K562 (cell line): ENCODE results near the gene MGST3. TPM values are rescaled to one million over a fixed set of nuclear protein-coding genes. Genes with fewer than 3 reads are reported as not detected.

Experiments
- ATAC-seq: fragments of 200-7000 bp; cut with Tn5 transposase; 3 replicates; pipeline ENCODE4 v1.9.1; 2020; ENCODE audit warnings: moderate library complexity
- BruUV-seq: library from RNA; stranded (reverse); fragments of 400-500 nt; replicated peaks from 2 replicates; lab custom pipeline; 2021; lab: Mats Ljungman, UMichigan
- CTCF ChIA-PET: fragments of 300-600 bp; formaldehyde crosslinking; extraction: SDS; loops from one replicate; lab custom pipeline; 2021; ENCODE audit warnings: low intra/inter-chr PET ratio; lab: Yijun Ruan, JAX
- POLR2A ChIA-PET: fragments of 300-600, 350-650 bp; sonication (Branson Sonifier 250); formaldehyde crosslinking; extraction: SDS; loops from one replicate; lab custom pipeline; 2021; ENCODE audit warnings: antibody characterized with exemption, inconsistent platforms; lab: Yijun Ruan, JAX
- DNase-seq, 4 experiments: peaks; one replicate each; pipeline versions ENCODE4 v3.0.0 to v3.0.0-alpha.2; 2011 to 2018; ENCODE audit warnings: low spot score in 3 of 4, mixed read lengths in 3 of 4; ENCODE audit errors: extremely low read depth in 1 of 4
- FAIRE-seq: peaks from 2 replicates; lab custom pipeline; 2011; peaks lifted over from hg19 to GRCh38; lab: Jason Lieb, UNC
- H2AFZ ChIP-seq: 2 replicates; pipeline ENCODE4 v1.6.0; 2011; ENCODE audit warnings: low read depth, low read length, control low read depth, inconsistent platforms
- H3K27ac ChIP-seq: fragments of 200-600 bp; 3 replicates; pipeline ENCODE4 v1.8.0; 2011; ENCODE audit warnings: low read depth, mild to moderate bottlenecking, control low read depth, inconsistent platforms, low read length, moderate library complexity, mixed read lengths; ENCODE audit errors: extremely low read depth
- H3K27me3 ChIP-seq, 2 experiments: fragments of 300-600 bp in 1 of 2; 2 replicates in 1 of 2; 3 replicates in 1 of 2; pipeline versions ENCODE4 v1.6.0 to v1.8.0; 2011; ENCODE audit warnings: inconsistent platforms in 2 of 2, low read length in 2 of 2, mild to moderate bottlenecking in 1 of 2, mixed read lengths in 1 of 2, moderate library complexity in 1 of 2; ENCODE audit not compliant: control insufficient read depth in 2 of 2, insufficient read depth in 2 of 2
- H3K36me3 ChIP-seq: fragments of 300-600 bp; 3 replicates; pipeline ENCODE4 v1.8.0; 2011; ENCODE audit warnings: mild to moderate bottlenecking, low read length, inconsistent platforms; ENCODE audit not compliant: control insufficient read depth, insufficient read depth
- H3K4me1 ChIP-seq, 2 experiments: fragments of 200-600 bp in 1 of 2; replicated peaks in 1 of 2; 2 replicates in 1 of 2; 3 replicates in 1 of 2; pipeline versions ENCODE4 v1.5.1 to v1.8.0; 2011; ENCODE audit warnings: inconsistent platforms in 2 of 2, low read length in 2 of 2, mild to moderate bottlenecking in 1 of 2, mixed read lengths in 1 of 2, moderate library complexity in 1 of 2; ENCODE audit not compliant: control insufficient read depth in 2 of 2, insufficient read depth in 2 of 2
- H3K4me2 ChIP-seq: 2 replicates; pipeline ENCODE4 v1.6.1; 2011; ENCODE audit warnings: low read length, control low read depth, inconsistent platforms, mixed read lengths; ENCODE audit not compliant: insufficient read depth
- H3K4me3 ChIP-seq: fragments of 200-600 bp; sonication (generic), shearing (Covaris generic); 2 replicates; pipeline ENCODE4 v1.5.1; 2016; ENCODE audit warnings: control low read depth, inconsistent platforms
- H3K79me2 ChIP-seq: fragments of 200-600 bp; 3 replicates; pipeline ENCODE4 v1.8.0; 2011; ENCODE audit warnings: low read length, inconsistent platforms; ENCODE audit not compliant: control insufficient read depth, insufficient read depth
- H3K9ac ChIP-seq, 2 experiments: 2 replicates each; pipeline versions ENCODE4 v1.6.0 to v1.6.1; 2011; ENCODE audit warnings: low read depth in 2 of 2, low read length in 2 of 2, control low read depth in 1 of 2, inconsistent platforms in 1 of 2, mild to moderate bottlenecking in 1 of 2, mixed read lengths in 1 of 2; ENCODE audit not compliant: insufficient read depth in 1 of 2
- H3K9me1 ChIP-seq: one replicate; pipeline ENCODE4 v1.6.0; 2011; ENCODE audit warnings: inconsistent platforms, mild to moderate bottlenecking, low read length, moderate library complexity; ENCODE audit not compliant: control insufficient read depth, insufficient read depth
- H3K9me3 ChIP-seq: replicated peaks from 2 replicates; pipeline ENCODE4 v1.5.1; 2011; ENCODE audit warnings: low read depth, low read length, inconsistent platforms; ENCODE audit not compliant: control insufficient read depth, insufficient read depth
- H4K20me1 ChIP-seq: replicated peaks from 2 replicates; pipeline ENCODE4 v1.6.1; 2011; ENCODE audit warnings: low read length, inconsistent platforms, mixed read lengths; ENCODE audit not compliant: control insufficient read depth, insufficient read depth
- CCNT2 ChIP-seq: IDR thresholded peaks from 2 replicates; pipeline ENCODE4 v1.6.1; 2011; ENCODE audit warnings: borderline replicate concordance, low read depth, mild to moderate bottlenecking, moderate library complexity, mixed read lengths, low read length; ENCODE audit not compliant: insufficient read length; ENCODE audit errors: extremely low read depth
- CHCHD3 ChIP-seq: fragments of 250-450 bp; sonication (Bioruptor Pico); IDR thresholded peaks from 2 replicates; pipeline ENCODE4 v2.1.2; 2022; ENCODE audit warnings: mild to moderate bottlenecking
- GABPB2 ChIP-seq: fragments of 250-450 bp; sonication (Bioruptor Pico); conservative IDR thresholded peaks from 2 replicates; pipeline ENCODE4 v1.5.1; 2021; ENCODE audit warnings: mild to moderate bottlenecking
- RCOR1 ChIP-seq, 2 experiments: IDR thresholded peaks; 2 replicates each; pipeline ENCODE4 v1.6.1; 2012; ENCODE audit warnings: low read depth in 2 of 2, low read length in 2 of 2, borderline replicate concordance in 1 of 2, improper control_type of control experiment in 1 of 2
- SMARCC2 ChIP-seq: fragments of 450-650 bp; IDR thresholded peaks from 2 replicates; pipeline ENCODE4 v1.6.1; 2017; ENCODE audit warnings: antibody characterized with exemption, moderate library complexity, mild to moderate bottlenecking, low read depth
- TAF15 ChIP-seq: fragments of 200-400 bp; formaldehyde crosslinking; IDR thresholded peaks from 2 replicates; pipeline ENCODE4 v1.6.1; 2017; ENCODE audit warnings: mild to moderate bottlenecking, low read depth, low read length, moderate library complexity
- THRB ChIP-seq: fragments of 450-650 bp; formaldehyde crosslinking; conservative IDR thresholded peaks from 2 replicates; pipeline ENCODE4 v1.4.0; 2022; ENCODE audit warnings: mild to moderate bottlenecking, missing genetic modification characterization
- TOE1 ChIP-seq, 2 experiments: fragments of 450-650 bp in 1 of 2; sonication (generic) in 1 of 2; formaldehyde crosslinking in 1 of 2; IDR thresholded peaks; 2 replicates each; pipeline versions ENCODE4 v1.7.1 to v1.8.0; 2016 to 2022; ENCODE audit warnings: borderline replicate concordance in 2 of 2, mild to moderate bottlenecking in 2 of 2, antibody characterized with exemption in 1 of 2, inconsistent platforms in 1 of 2, low read depth in 1 of 2, missing genetic modification reagents in 1 of 2, moderate library complexity in 1 of 2
- USF2 ChIP-seq: sonication (generic); formaldehyde crosslinking; IDR thresholded peaks from 2 replicates; pipeline ENCODE4 v1.5.0; 2020; ENCODE audit warnings: missing genetic modification reagents
- ZNF592 ChIP-seq: fragments of 450-650 bp; IDR thresholded peaks from 2 replicates; pipeline ENCODE4 v1.6.1; 2017; ENCODE audit warnings: antibody characterized with exemption, mild to moderate bottlenecking
- WGBS: fragments of 100-300 bp; shearing (Covaris generic); methylation state at CpG from one replicate; pipeline ENCODE4 v1.1.6; 2016; ENCODE audit warnings: low coverage, mixed read lengths; ENCODE audit not compliant: insufficient coverage; ENCODE audit errors: missing lambda C conversion rate; 5-methylcytosine and 5-hydroxymethylcytosine counted together
- in situ Hi-C: fragments of 300-500 bp; cut with MboI; formaldehyde crosslinking; loops from 4 replicates; pipeline ENCODE4 v1.15.0; 2018; ENCODE audit warnings: inconsistent platforms, mixed read lengths
- intact Hi-C: fragments of 100-400 bp; cut with micrococcal nuclease; formaldehyde crosslinking; loops from 2 replicates; pipeline ENCODE4 v1.14.2; 2022
- polyA plus RNA-seq, 8 experiments: library from polyadenylated mRNA; depleted of rRNA in 4 of 8; stranded (reverse) in 5 of 8; unstranded in 3 of 8; fragments of >200 nt; fragmentation: Nextera tagmentation in 2 of 8; fragmentation: Illumina TruSeq in 1 of 8; extraction: Ambion mirVana in 2 of 8; extraction: Trizol in 1 of 8; gene quantifications; 2 replicates each; pipeline versions ENCODE4 v1.2.1 to v1.2.3, GENCODE V29; 2011 to 2014; ENCODE audit warnings: inconsistent platforms in 1 of 8, missing spikeins in 1 of 8
- total RNA-seq, 7 experiments: library from RNA; depleted of rRNA in 6 of 7; stranded (reverse); fragments of >200 nt in 6 of 7; fragmentation: Illumina TruSeq in 2 of 7; extraction: Trizol in 2 of 7; gene quantifications; 2 replicates each; pipeline versions ENCODE4 v1.2.1 to v1.2.3, GENCODE V29; 2011 to 2021; ENCODE audit warnings: low replicate concordance in 1 of 7
- TF ChIP-seq, protein P1 (sequence below): sonication (generic); formaldehyde crosslinking; IDR thresholded peaks from 2 replicates; pipeline ENCODE4 v1.9.0; 2022; ENCODE audit warnings: mild to moderate bottlenecking, missing genetic modification reagents
- TF ChIP-seq, protein P2 (sequence below): fragments of 250-450 bp; sonication (Bioruptor Pico); IDR thresholded peaks from 2 replicates; pipeline ENCODE4 v1.4.0; 2020

Gene MGST3
- total and polyA plus RNA-seq, 9 of the 15 experiments (the other 6 are each of a cell fraction or from before 2014, with no cell fraction given), result 70.7 to 287 (median 105) TPM

- no peak for DNase-seq
- peaks cover 58% of the 10 kb centered on the region for H3K36me3 ChIP-seq
- no peaks in the 10 kb centered on the region for H3K79me2 ChIP-seq
- BruUV-seq, result no TSS peak
- no peak overlapping the region for H3K9ac ChIP-seq
- no peaks in the 10 kb centered on the region for H3K9me3 ChIP-seq
- no peak overlapping the region for H3K4me3 ChIP-seq
- no peaks in the 10 kb centered on the region for H3K4me1 ChIP-seq
- H4K20me1 ChIP-seq, result no peaks in the 10 kb centered on the region
- intact Hi-C loops (no loop called here), in situ Hi-C loops (no loop called here)
- no peak for FAIRE-seq
- no peaks in the 10 kb centered on the region for H3K9me1 ChIP-seq
- no peaks in the 10 kb centered on the region for H3K27me3 ChIP-seq
- no peak overlapping the region for H2AFZ ChIP-seq
- ChIA-PET POLR2A (interaction anchor here (1.0 kb wide), 1 partner anchor 25 kb away, joined by 3 read pairs; no protein-coding TSS in a partner anchor), CTCF (no interaction called here)
- H3K27ac ChIP-seq, result no peak overlapping the region
- no peak for ATAC-seq
- H3K4me2 ChIP-seq, result no peak overlapping the region
- 100% methylated on average over 1 of the region's 1 CpG for WGBS
- TF ChIP-seq GABPB2 (no peak), TAF15 (no peak), CCNT2 (no peak), USF2 (CRISPR knock-in tag) (no peak), RCOR1 (IDR thresholded peaks at IDR 0.05; ENCODE audit: borderline replicate concordance in 1 of 2, low read depth in 2 of 2, low read length in 2 of 2) (no peak), ZNF592 (no peak), THRB (CRISPR knock-in tag) (no peak), CHCHD3 (CRISPR knock-in tag) (no peak), TOE1 (IDR thresholded peaks at IDR 0.05; ENCODE audit: borderline replicate concordance) (no peak), TOE1 (CRISPR knock-in tag; IDR thresholded peaks at IDR 0.05; ENCODE audit: borderline replicate concordance, low read depth) (no peak), SMARCC2 (no peak)
- TF ChIP-seq, protein P1, sequence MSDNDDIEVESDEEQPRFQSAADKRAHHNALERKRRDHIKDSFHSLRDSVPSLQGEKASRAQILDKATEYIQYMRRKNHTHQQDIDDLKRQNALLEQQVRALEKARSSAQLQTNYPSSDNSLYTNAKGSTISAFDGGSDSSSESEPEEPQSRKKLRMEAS (CRISPR knock-in tag), result no peak
- TF ChIP-seq, protein P2, sequence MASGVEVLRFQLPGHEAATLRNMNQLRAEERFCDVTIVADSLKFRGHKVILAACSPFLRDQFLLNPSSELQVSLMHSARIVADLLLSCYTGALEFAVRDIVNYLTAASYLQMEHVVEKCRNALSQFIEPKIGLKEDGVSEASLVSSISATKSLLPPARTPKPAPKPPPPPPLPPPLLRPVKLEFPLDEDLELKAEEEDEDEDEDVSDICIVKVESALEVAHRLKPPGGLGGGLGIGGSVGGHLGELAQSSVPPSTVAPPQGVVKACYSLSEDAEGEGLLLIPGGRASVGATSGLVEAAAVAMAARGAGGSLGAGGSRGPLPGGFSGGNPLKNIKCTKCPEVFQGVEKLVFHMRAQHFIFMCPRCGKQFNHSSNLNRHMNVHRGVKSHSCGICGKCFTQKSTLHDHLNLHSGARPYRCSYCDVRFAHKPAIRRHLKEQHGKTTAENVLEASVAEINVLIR (CRISPR knock-in tag), result no peak
These were observed 44.8 kb downstream of the MGST3 start for GRCh38 chr1:165675794-165676193.
